GM12801 (cell line): ENCODE results near the gene C1QTNF12.

ENCODE experiments used
- TF ChIP-seq, protein P1 (sequence below): IDR thresholded peaks from one replicate; pipeline ENCODE4 v1.5.1; 2011; ENCODE audit warnings: control low read depth; ENCODE audit not compliant: insufficient read length; ENCODE audit errors: extremely low read depth

Gene C1QTNF12

DNA sequence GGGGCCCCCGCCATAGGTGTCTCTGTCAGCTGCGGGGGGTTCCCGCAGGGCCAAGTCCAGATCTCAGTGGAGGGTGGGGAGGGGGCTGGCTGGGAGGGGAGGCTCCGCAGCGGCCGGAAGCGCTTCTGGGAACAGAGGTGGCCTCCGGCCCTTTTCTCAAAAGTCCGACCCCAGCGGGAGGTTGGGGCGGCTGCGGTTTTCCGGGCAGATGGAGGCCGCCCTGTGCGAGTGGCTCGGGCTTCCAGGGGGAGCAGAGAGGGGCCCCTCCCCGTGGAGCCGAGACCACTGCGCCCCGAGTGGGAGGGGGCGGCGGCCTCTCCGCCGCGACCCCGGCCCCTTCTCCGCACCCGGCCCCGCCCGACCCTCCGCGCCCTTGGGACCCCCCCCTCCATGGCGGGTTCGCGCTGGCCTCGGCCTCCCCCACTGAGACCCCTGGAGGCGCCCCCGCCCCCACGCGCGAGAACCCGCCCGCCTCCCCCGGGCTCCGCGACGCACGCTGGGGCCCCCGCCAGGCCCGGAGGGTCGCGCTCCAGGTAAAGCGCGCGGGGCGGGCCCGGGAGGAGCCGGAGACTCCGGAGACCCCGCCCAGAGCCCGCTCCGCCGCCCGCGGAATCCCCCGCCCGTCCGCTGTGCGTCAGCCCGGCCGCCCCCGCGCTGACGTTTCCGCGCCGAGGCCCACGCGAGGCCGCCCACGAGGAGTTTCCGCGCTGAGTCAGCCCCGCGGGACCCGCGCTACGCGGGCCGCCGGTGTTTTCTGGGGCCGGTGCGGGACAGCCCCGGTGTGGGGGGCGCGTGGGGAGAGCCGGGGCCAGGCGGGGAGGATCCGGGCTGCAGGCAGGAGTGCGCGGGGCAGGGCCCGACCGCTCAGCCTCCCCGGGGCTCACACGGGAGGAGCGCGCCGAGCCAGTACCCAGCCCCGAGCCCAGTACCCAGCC, 45.4 kb downstream of the C1QTNF12 start:
- TF ChIP-seq, protein P1, sequence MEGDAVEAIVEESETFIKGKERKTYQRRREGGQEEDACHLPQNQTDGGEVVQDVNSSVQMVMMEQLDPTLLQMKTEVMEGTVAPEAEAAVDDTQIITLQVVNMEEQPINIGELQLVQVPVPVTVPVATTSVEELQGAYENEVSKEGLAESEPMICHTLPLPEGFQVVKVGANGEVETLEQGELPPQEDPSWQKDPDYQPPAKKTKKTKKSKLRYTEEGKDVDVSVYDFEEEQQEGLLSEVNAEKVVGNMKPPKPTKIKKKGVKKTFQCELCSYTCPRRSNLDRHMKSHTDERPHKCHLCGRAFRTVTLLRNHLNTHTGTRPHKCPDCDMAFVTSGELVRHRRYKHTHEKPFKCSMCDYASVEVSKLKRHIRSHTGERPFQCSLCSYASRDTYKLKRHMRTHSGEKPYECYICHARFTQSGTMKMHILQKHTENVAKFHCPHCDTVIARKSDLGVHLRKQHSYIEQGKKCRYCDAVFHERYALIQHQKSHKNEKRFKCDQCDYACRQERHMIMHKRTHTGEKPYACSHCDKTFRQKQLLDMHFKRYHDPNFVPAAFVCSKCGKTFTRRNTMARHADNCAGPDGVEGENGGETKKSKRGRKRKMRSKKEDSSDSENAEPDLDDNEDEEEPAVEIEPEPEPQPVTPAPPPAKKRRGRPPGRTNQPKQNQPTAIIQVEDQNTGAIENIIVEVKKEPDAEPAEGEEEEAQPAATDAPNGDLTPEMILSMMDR: no peak

DNA sequence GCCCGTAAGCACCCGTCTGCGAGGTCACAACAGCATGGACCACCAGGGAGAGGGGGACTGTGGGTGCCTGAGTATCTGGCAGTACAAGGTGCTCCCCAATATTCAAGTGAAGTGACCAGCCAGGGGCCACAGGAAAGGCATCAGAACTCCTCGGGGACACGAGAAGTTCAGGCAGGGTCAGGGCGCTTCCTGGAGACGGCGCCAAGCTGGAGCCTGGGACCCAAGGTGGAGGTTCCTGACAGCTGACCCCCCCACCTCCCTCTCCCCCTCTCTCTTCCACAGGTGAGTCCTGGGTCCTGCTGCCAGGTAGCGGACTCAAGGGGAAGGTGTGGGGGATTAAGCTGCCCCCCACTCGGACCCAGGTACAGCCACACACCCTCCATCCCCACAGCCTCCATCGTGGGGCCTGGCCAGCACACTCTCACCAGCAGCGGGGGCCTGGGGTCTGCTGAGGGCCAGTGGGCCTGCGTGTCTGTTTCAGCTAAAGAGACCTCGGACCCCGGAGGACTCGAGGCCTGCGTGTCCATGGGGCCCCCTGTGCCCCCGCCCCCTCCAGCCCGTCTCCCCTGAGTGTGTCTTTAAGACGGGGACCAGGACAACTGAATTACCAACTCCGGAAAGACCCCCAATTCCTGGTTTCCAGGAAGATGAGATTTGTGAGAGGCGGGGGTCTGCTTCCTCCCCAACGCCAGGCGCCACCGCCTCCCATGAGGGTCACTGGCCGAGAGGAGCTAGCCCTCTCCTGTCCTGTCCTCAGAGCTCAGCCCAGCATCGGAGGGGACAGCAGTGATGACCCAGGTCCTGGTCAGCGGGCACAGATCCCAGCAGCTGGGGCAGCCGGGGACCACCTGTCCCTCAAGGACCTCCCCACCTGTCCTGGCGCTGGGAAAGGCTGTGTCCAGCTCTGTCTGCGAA, 46.3 kb downstream of the C1QTNF12 start:
- TF ChIP-seq, protein P1: no peak

DNA sequence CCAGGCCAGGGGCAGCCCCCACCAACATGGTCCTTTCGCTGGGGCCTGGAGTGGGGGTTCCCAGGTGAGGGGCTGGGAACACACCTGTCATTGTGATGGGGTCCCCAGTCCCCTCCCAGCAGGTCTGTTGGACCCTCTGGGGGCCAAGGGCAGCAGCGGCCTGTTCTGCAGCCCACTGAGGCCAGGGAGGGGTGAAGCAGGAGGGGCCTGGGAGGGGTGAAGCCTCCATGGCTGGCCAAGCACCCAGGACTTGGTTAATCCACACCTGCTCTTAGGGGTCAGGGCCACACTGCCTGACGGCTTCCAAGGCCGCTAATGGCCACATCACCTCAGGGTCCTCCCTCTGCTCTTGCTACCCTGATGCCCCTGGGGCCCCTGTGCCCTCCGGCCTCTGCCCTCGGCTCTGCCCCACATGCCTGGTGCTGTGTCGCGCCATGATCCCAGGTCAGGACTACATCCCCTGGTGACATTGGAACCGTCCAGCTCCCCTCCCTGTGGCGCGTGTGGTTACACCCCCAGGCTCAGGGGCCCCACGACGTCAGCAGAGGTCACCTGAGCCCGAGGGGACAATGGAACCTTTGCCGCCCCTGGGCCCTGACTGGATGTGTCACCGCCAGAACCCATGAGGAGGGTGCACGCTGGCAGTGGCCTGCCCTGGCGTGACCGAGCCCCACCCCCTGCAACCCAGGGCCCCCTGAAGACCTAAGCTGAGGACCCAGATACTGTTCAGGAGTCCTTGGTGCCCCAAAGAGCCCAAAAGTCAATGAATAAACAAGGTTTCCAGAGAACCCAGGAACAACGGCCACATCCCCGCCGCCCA, 47.2 kb downstream of the C1QTNF12 start:
- TF ChIP-seq, protein P1: no peak

DNA sequence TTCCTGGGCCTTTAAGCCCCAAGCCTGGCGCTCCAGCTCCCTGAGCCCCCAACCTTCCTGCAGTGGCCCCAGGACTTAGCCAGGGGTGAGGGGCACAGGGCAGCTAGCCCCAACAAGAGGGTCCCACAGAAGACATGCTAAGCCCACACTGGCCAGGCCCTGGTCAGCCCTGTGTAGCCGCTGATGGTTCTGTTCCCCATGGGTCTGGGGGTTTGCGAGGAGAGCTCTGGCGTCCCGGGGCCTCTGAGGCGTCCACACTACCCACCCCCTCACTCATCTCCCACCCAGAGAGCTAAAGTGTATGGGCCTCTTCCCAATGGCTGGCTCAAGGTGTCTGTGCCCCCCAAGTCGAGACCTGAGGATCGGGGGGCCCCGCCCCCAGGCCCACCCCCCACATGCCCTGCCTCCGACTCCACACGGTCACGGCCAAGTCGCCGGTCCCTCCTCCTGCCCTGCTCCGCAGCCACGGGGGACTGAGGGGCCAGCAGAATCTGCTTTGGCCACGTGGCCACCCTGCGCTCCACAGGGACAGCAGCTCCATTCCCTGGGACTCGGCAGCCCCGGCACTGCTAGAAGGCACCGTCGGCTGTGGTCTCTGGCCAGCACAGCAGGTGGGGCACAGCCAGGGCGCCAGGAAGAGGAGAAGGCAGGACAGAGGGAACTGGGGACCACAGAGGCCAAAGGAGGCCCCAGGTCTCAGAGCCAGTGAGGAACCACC, 47.9 kb downstream of the C1QTNF12 start:
- TF ChIP-seq, protein P1: no peak

DNA sequence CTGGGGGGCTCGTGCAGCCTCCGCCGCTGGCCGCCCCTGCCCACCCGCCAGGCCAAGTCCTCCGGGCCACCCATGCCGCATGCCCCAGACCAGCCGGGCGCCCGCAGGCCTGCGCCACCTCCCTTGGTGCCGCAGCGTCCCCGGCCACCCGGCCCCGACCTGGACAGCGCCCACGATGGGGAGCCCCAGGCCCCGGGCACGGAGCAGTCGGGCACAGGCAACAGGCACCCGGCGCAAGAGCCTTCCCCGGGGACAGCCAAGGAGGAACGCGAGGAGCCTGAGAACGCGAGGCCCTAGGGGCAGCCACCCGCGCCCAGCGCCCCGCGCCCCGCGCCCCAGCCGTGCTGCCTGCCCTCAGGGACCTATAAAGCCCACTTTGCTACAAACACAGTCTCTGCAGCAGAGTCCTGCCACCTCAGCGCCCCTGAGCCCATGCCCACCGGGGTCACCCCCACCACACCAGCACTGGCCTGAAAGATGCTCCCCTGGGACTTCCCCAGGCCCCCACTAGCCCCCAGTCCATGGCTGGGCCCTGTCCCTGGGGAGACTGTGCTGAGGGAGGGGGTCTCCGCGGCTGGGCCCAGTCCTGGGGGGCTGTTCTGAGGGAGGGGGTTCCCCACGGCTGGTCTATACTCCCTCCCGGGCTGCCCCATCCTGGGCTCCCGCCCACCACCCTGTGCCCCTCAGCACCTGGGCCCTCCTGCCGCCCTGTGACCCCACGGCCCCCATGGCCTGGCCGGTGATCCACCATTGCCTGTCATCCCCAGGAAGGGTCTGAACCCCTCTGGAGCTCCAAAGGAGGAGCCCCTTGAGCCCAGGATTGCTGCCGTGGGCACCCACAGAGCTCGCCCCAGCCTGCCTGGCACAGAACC, 48.7 kb downstream of the C1QTNF12 start:
- TF ChIP-seq, protein P1: no peak

DNA sequence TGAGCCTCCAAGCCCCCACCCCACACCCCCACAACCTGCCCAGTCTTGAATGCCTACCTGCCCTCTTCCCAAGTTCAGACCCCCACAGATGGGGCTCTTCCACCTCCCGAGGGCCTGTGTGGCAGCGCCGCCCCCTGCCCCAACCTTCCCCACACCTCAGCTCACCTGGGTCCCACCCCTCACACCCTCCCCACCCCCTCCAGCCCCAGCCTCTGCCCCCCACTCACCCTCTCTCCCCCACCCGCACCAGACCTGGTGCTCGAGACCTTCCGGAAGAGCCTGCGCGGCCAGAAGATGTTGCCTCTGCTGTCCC, 49.4 kb downstream of the C1QTNF12 start:
- TF ChIP-seq, protein P1: no peak
